Measurements from ENCODE around the gene DNAH1. TPM values are rescaled to one million over a fixed set of nuclear protein-coding genes. Genes with fewer than 3 reads are reported as not detected.

Gene DNAH1
- total and polyA plus RNA-seq, 2 of the 13 experiments (the other 11 are each of a cell fraction or from before 2014, with no cell fraction given): 0.64 to 3.5 TPM

DNA sequence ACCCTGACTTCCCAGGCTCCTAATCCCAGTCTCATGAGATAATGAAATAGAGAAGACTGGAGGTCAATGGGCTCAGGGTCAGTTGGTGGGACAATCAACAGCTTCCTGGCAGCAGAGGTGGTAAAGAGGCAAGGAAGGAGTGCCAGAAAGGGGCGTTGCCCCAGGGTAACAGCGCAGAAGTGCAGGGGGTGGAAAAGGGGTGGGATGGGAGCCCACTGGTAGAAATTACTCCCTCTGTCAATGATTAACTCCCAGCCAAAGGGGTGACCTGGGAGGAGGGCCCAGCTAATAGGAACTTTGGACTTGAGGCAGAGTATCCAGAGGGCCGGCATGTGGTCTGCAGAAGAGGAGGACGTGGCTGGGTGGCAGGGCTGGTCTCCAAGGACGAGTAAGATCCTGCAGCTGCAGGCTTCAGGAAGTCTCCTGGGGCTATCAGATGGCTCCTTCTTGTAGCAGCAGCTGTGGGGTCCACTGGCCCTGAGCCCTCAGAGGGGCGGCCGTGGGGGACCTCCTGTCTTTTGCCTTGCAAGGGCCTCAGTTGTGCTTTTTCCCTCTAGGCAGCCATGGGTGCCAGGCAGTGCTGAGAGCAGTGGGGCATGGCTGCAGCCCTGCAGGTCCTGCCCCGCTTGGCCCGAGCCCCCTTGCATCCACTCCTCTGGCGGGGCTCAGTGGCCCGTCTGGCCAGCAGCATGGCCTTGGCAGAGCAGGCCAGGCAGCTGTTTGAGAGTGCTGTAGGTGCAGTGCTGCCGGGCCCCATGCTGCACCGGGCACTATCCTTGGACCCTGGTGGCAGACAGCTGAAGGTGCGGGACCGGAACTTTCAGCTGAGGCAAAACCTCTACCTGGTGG lies 26.1 kb upstream of the DNAH1 start (continued):
- peak; percentile 72; the same call in 1 of the 2 replicates for TF ChIP-seq ZNF83 (CRISPR knock-in tag; IDR thresholded peaks at IDR 0.05; ENCODE audit: borderline replicate concordance)
- peak; percentile 81; the same call in 1 of the 2 replicates for TF ChIP-seq ZNF224 (CRISPR knock-in tag; IDR thresholded peaks at IDR 0.05)
- TF ChIP-seq PHF5A (CRISPR knock-in tag; IDR thresholded peaks at IDR 0.05; ENCODE audit: low read depth, unreplicated experiment): no peak
- TF ChIP-seq ZNF407 (CRISPR knock-in tag; IDR thresholded peaks at IDR 0.05; ENCODE audit: not compliant biosample characterization): peak; percentile 24
- peak; percentile 43; the same call in 1 of the 2 replicates for TF ChIP-seq KDM3A (CRISPR knock-in tag; IDR thresholded peaks at IDR 0.05; ENCODE audit: low read depth)
- peak; percentile 87 for TF ChIP-seq RBFOX2 (IDR thresholded peaks at IDR 0.05; ENCODE audit: low read depth, low read length)
- no peak; the same call in 1 of the 2 replicates for TF ChIP-seq ZNF629 (CRISPR knock-in tag; conservative IDR thresholded peaks at IDR 0.05)
- TF ChIP-seq ZSCAN25 (CRISPR knock-in tag; IDR thresholded peaks at IDR 0.05): peak; percentile 46; the same call in 1 of the 2 replicates
- TF ChIP-seq ZBTB8A (CRISPR knock-in tag; IDR thresholded peaks at IDR 0.05; ENCODE audit: borderline replicate concordance, low read depth): peak; percentile 81; the same call in 1 of the 2 replicates
- peak; percentile 46; the same call in 1 of the 2 replicates for TF ChIP-seq ZFP41 (CRISPR knock-in tag; IDR thresholded peaks at IDR 0.05; ENCODE audit: borderline replicate concordance)
- TF ChIP-seq ZNF230 (CRISPR knock-in tag; IDR thresholded peaks at IDR 0.05): 0 out of 2 replicates have a peak, but pooled peaks have one; percentile 67
- TF ChIP-seq, protein P1, sequence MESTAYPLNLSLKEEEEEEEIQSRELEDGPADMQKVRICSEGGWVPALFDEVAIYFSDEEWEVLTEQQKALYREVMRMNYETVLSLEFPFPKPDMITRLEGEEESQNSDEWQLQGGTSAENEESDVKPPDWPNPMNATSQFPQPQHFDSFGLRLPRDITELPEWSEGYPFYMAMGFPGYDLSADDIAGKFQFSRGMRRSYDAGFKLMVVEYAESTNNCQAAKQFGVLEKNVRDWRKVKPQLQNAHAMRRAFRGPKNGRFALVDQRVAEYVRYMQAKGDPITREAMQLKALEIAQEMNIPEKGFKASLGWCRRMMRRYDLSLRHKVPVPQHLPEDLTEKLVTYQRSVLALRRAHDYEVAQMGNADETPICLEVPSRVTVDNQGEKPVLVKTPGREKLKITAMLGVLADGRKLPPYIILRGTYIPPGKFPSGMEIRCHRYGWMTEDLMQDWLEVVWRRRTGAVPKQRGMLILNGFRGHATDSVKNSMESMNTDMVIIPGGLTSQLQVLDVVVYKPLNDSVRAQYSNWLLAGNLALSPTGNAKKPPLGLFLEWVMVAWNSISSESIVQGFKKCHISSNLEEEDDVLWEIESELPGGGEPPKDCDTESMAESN (CRISPR knock-in tag; conservative IDR thresholded peaks at IDR 0.05): peak; percentile 67; the same call in 1 of the 2 replicates
- TF ChIP-seq JARID2 (CRISPR knock-in tag; IDR thresholded peaks at IDR 0.05; ENCODE audit: insufficient replicate concordance): no peak
- no peak for TF ChIP-seq CCAR2 (optimal IDR thresholded peaks at IDR 0.05; ENCODE audit: low read depth, low read length)
- peak; percentile 65; the same call in 1 of the 2 replicates for TF ChIP-seq REPIN1 (CRISPR knock-in tag; IDR thresholded peaks at IDR 0.05; ENCODE audit: borderline replicate concordance, low read depth)
- no peak for TF ChIP-seq MAFK (conservative IDR thresholded peaks at IDR 0.05 in 1 of 2, IDR thresholded peaks at IDR 0.05 in 1 of 2; ENCODE audit: low read length in 2 of 2)
